Stimulated activated naive CD4-positive, alpha-beta T cell treated with Interleukin-2 at 50 U/mL for 16 hours (primary cell): ENCODE data around the gene OSBPL10.

Source experiments
- DNase-seq: peaks from one replicate; lab custom pipeline; 2025; lab: John Stamatoyannopoulos, UW

OSBPL10 gene

GRCh38 chr3:31848911-31849310, 132.2 kb downstream of the OSBPL10 start:
- no peak for DNase-seq

DNA sequence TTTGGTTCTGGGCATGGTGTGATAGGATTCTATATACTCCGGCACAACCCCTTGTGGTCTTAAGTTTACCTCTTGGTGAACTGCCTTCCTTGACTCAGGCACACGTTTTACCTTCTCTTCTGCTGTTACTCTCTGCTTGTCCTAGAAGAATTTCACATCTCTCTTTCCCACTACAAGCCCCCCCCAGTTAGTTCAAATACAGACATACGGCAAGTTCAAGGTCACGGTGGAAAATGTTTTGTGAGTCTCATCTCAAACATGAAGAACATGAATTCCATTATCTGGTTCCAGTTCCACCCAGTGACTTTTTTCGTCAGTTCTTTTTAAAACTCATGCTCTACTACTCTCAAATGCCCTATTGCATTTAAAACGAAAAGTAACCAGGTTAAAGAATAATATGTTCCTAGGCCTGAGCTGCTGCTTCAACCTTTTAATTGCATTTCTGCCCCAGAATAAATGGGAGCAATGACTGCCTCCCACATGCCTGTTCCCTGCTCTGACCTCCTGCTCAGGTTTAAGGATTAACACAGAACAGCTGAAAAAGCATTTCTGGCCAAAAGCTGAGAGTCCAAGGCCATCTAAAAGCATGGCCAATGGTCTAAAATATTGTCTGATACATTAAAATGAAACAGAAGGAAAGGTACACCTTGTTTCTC, 132.8 kb downstream of the OSBPL10 start:
- DNase-seq, result no peak

GRCh38 chr3:31847760-31848159, 133.3 kb downstream of the OSBPL10 start:
- DNase-seq, result no peak

- no peak for DNase-seq
Measured at GRCh38 chr3:31841515-31841914, 139.5 kb downstream of the OSBPL10 start.

- DNase-seq, result no peak
Measured at GRCh38 chr3:31840252-31840651, 140.8 kb downstream of the OSBPL10 start.

DNA sequence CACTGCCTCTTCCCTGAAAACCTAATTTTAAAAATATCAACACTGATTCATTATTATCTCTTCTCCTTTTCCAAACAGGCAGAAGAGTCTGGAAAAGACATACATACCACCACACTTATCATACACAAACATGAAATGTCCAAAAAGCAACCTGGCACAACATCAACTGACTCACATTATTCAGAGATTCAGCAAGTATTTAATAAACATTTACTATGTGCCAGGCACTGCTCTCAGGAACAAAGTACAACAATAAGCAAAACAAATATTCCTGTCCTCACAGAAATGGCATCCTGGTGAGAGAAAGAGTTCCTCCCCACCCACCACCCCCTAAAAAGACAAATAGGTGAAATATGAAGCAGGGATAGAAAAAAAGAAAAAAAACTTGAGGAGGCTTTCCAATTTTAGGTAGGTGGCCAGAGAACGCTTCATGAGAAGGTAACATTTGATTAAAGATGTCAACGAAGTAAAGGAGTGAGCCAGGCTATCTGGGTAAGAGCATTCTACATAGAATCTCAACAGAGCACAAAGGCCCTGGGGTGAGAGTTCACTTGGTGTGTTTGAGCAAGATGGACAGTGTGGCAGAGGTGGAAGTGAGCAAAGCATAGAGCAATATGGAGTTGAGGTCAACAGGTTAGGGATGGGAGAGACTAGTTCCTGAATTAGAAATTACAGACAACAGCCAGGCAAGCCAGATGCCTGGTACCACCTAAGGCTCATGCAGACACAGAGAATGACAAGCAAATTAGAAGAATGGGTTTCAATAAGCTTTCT, 141.7 kb downstream of the OSBPL10 start:
- DNase-seq, result no peak

DNA sequence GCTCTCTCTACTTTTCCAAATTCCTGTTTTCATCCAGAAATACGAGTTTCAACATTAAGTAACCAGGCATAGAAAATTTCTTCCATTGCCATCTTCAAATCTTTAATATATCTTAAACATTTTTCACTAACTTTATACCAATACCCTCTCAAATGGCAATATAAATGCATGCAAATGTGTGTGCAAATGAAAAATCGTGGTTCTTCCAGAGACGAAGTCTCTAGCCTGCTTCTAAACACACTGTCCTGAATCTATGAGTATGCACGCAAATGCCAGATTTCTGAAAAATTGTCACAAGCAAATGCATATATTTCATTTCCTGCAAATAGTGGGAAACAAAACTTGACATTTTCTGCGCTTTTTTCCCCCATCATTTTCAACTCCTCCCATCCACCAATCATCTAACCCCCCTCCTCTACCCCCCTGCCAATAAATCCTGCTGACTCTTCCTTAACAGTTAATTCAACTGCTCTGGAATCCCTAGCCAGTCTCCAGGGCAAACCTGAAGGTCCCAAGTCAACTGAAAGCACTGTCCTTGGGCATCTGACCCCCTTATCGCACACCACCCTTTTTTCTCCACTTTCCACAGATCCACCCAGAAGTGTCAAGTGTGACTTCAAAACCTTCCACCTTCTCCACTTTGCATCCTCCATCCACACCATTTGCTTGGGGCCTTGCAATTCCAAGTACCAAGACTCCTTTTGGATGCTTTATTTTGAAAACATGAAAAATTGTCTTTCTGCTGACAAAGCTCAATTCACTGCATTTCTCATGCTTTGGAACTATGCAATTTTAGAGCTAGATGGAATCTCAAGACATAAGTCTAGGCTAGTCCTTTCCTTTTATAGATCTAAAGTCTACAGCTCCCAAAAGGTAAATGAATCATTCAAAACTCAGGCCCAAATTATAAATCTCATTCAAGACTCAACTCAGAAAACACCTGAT, 144.7 kb downstream of the OSBPL10 start:
- DNase-seq, result no peak

- DNase-seq, result no peak
Measured at GRCh38 chr3:31833391-31834190, 147.5 kb downstream of the OSBPL10 start.

- DNase-seq, result no peak
Measured at GRCh38 chr3:31832551-31832950, 148.5 kb downstream of the OSBPL10 start.

GRCh38 chr3:31831591-31831990, 149.5 kb downstream of the OSBPL10 start:
- no peak for DNase-seq

DNA sequence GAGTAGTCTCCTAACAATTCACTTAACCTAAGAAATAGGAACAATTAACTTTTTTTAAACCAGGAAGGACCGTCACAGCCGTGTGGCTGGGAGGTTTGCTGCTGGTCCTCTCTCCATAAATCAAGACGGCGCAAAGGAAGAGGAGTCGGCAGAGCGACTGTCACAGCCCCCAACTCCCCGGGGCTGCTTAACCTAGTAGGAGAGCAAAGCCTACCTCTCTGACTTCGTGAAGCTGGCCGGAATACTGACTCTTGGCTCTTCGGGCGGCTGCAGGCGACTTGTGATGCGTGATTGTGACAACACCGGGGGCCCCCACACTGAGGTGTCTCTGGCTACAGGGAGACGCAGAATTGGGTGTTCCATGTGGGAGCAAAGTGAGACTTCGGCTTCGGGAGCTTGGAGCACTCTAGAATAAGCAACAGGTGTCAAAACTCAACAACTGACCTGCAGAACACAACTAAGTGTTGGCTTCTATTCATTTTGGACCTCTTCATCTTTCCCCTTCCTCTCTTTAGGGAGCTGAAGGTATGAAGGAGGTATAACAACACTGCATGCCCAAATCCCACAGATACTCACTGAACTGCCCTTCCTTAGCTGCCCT, 151.1 kb downstream of the OSBPL10 start:
- no peak for DNase-seq

- DNase-seq, result no peak
Measured at GRCh38 chr3:31829010-31829409, 152.1 kb downstream of the OSBPL10 start.

GRCh38 chr3:31828007-31828406, 153.1 kb downstream of the OSBPL10 start:
- no peak for DNase-seq

DNA sequence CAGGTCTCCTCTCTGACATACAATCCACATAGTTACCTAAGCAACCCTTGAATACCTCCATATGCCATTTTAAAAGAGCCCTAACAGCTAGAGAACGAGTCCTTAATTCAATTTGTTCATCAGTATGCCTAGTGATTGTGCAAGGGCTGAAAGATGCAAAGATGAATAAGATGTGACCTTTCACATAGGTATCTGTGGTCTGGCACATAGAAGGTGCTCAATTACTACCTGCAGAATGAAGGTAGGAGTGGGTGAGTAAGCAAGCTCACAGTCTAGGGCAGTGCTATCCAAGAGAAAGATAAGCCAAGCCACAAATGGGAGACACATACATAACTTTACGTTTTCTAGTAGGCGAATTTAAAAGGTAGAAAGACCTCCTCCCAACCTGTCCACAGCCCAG, 157.9 kb downstream of the OSBPL10 start:
- DNase-seq, result no peak

DNA sequence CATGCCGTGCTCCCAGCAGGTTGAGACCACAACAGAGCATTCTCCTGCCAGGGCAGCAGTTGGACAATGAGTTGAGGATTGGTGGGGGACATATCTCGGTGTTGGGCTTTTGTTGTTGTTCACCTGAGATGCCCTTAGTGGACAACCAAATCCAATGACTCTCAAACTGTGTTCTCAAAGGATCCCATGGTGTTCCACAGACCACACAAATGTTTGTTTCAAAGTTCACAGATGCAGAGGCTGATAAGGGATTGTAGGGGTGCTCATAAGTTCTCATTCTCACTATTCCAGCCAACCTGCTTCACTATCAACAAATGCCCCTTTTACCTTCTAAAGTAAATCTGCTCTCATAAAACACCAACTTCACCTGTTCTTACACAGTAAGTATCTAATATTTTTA, 159.9 kb downstream of the OSBPL10 start:
- no peak for DNase-seq

GRCh38 chr3:31819441-31819840, 161.6 kb downstream of the OSBPL10 start:
- no peak for DNase-seq

DNA sequence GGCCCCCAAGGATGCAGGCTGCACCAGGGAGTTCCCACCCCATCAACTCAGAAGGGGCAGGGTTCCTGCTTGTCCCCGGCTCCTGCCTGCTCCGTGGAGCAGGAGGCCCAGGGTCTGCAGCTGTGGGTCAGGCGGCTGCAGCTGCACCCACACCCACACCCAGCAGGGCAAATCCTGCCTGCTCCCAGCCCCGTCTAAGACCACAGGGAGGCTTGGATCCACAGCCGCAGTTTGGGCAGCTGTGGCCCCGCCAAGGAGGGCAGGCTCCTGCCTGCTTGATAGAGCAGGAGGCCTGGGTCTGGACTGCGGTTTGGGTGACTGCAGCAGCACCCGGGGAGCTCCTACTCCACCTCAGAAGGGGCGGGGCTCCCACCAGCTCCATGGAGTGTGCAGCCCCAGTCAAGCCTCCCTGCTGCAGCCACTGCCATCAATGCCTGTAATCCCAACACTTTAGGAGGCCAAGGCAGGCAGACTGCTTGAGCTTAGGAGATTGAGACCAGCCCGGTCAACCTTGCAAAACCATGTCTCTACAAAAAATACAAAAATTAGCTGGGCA, 163.6 kb downstream of the OSBPL10 start:
- no peak for DNase-seq

- DNase-seq, result no peak
Measured at GRCh38 chr3:31815631-31816440, 165.2 kb downstream of the OSBPL10 start.

DNA sequence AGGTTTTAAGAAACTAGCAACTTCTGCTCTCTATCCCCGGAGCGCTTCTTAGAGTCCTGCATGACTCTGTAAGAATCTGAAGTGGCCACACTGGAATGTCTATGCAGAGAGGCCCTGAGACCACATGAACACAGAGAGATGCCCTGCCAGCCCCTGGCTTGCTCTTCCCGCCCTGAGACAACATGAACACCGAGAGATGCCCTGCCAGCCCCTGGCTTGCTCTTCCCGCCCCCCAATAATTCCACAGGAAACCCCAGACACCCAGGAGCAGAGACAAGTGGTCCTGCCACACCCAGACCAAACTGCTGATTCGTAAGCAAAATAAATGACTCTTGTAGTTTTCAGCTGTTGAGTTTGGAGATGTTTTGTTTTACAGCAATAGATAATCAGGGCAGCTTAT, 166.1 kb downstream of the OSBPL10 start:
- no peak for DNase-seq

DNA sequence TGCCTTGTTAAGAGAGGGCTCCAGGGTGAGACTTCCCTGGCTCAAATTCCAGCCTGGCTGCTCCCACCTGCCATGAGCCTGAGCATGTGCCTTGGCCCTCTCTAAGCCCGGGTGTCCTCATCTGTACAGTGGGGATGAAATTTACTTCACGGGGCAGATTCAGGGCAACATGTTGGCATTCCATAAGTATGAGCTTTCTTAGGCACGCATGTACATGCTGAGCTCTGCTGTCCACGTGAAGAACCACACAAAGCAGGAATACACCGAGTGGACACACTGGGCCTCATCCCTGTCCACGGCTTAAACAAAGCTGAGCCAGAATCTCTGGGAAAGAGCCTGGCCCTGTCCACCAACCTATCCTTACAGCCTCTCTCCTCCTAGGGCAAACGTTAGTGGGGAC, 167.4 kb downstream of the OSBPL10 start:
- DNase-seq, result no peak
